A549 (cell line): Measurements from ENCODE around the gene ATP6V0C. TPM values are rescaled to one million over a fixed set of nuclear protein-coding genes. Genes with fewer than 3 reads are reported as not detected.

Experiments
- ATAC-seq, 2 experiments: fragments of 200-7000 bp in 1 of 2; fragments of >200 bp in 1 of 2; cut with Nextera tagmentation in 1 of 2; cut with Tn5 transposase in 1 of 2; 3 replicates each; pipeline versions ENCODE4 v1.8.0 to v1.9.1; 2018 to 2020; ENCODE audit warnings: mild to moderate bottlenecking in 1 of 2, moderate library complexity in 1 of 2
- CTCF ChIA-PET: fragments of 300-600 bp; sonication (Branson Sonifier 250); formaldehyde crosslinking; extraction: SDS; loops from one replicate; lab custom pipeline; 2021; ENCODE audit warnings: antibody characterized with exemption, inconsistent platforms; lab: Yijun Ruan, JAX
- POLR2A ChIA-PET: fragments of 350-600 bp; formaldehyde crosslinking; extraction: SDS; loops from one replicate; lab custom pipeline; 2021; ENCODE audit warnings: antibody characterized with exemption, inconsistent platforms; lab: Yijun Ruan, JAX
- DNase-seq, 2 experiments: peaks; one replicate each; pipeline versions ENCODE4 v3.0.0 to v3.0.0-alpha.2; 2011 to 2016; ENCODE audit warnings: low read depth in 1 of 2, low spot score in 1 of 2
- FAIRE-seq: peaks from 2 replicates; lab custom pipeline; 2011; peaks lifted over from hg19 to GRCh38; lab: Jason Lieb, UNC
- H3K27ac ChIP-seq, 2 experiments: fragments of >200 bp; sonication (Bioruptor Twin); formaldehyde crosslinking; 3 replicates each; pipeline ENCODE4 v1.5.1; 2016 to 2017
- H3K4me1 ChIP-seq: fragments of >200 bp; sonication (Bioruptor Twin); formaldehyde crosslinking; 3 replicates; pipeline ENCODE4 v1.6.1; 2016
- H3K4me2 ChIP-seq: fragments of >200 bp; sonication (Bioruptor Twin); formaldehyde crosslinking; 3 replicates; pipeline ENCODE4 v1.6.1; 2016
- H3K4me3 ChIP-seq: fragments of >200 bp; sonication (Bioruptor Twin); formaldehyde crosslinking; 3 replicates; pipeline ENCODE4 v1.5.1; 2016
- H3K9me3 ChIP-seq: fragments of >200 bp; sonication (Bioruptor Twin); formaldehyde crosslinking; 3 replicates; pipeline ENCODE4 v1.6.1; 2016
- ATOH8 ChIP-seq: fragments of 250-450 bp; sonication (Bioruptor Pico); IDR thresholded peaks from 2 replicates; pipeline ENCODE4 v1.5.0; 2020; ENCODE audit warnings: low read depth, mild to moderate bottlenecking, moderate library complexity
- CBX8 ChIP-seq: fragments of 200-600 bp; sonication (generic); IDR thresholded peaks from 2 replicates; pipeline ENCODE4 v1.6.1; 2016
- CEBPB ChIP-seq, 2 experiments: fragments of >200 bp in 1 of 2; sonication (Bioruptor Twin) in 1 of 2; formaldehyde crosslinking in 1 of 2; IDR thresholded peaks; 2 replicates each; pipeline ENCODE4 v1.6.1; 2012 to 2016
- CHD4 ChIP-seq: fragments of 200-600 bp; sonication (generic); IDR thresholded peaks from 2 replicates; pipeline ENCODE4 v1.6.1; 2016; ENCODE audit warnings: antibody characterized with exemption, mild to moderate bottlenecking, borderline replicate concordance
- ESRRA ChIP-seq: fragments of 150-350 bp; IDR thresholded peaks from 2 replicates; pipeline ENCODE4 v1.6.1; 2014; ENCODE audit warnings: mild to moderate bottlenecking, low read length, borderline replicate concordance
- FOSB ChIP-seq: fragments of 250-450 bp; sonication (Bioruptor Pico); IDR thresholded peaks from 2 replicates; pipeline ENCODE4 v1.5.0; 2020; ENCODE audit warnings: mild to moderate bottlenecking, moderate library complexity
- HEYL ChIP-seq: fragments of 250-450 bp; sonication (Bioruptor Pico); IDR thresholded peaks from 2 replicates; pipeline ENCODE4 v1.8.0; 2021; ENCODE audit warnings: mild to moderate bottlenecking, moderate library complexity
- KDM1A ChIP-seq: fragments of 200-600 bp; sonication (generic); IDR thresholded peaks from 2 replicates; pipeline ENCODE4 v1.6.1; 2016; ENCODE audit warnings: low read depth, mild to moderate bottlenecking
- MAFK ChIP-seq: fragments of 450-650 bp; IDR thresholded peaks from 2 replicates; pipeline ENCODE4 v1.6.1; 2014; ENCODE audit not compliant: partially characterized antibody
- MAX ChIP-seq: IDR thresholded peaks from 2 replicates; pipeline ENCODE4 v1.6.1; 2012
- MAZ ChIP-seq: fragments of 150-350 bp; IDR thresholded peaks from 2 replicates; pipeline ENCODE4 v1.6.1; 2014; ENCODE audit warnings: antibody characterized with exemption, low read depth, low read length, borderline replicate concordance
- NR3C1 ChIP-seq: fragments of >200 bp; sonication (Bioruptor Twin); formaldehyde crosslinking; IDR thresholded peaks from 3 replicates; pipeline ENCODE4 v1.6.1; 2017
- PBX3 ChIP-seq: IDR thresholded peaks from 2 replicates; pipeline ENCODE4 v1.6.1; 2012
- PHF8 ChIP-seq: fragments of 200-600 bp; sonication (generic); IDR thresholded peaks from 2 replicates; pipeline ENCODE4 v1.6.1; 2016; ENCODE audit warnings: low read depth, mild to moderate bottlenecking, antibody characterized with exemption, moderate library complexity, borderline replicate concordance
- POLR2A ChIP-seq: IDR thresholded peaks from 2 replicates; pipeline ENCODE4 v1.6.1; 2012; ENCODE audit warnings: mild to moderate bottlenecking, low read length
- SMC3 ChIP-seq: fragments of >200 bp; sonication (Bioruptor Twin); formaldehyde crosslinking; IDR thresholded peaks from 3 replicates; pipeline ENCODE4 v1.6.1; 2018; ENCODE audit warnings: inconsistent platforms
- TP53 ChIP-seq: fragments of 250-450 bp; sonication (Bioruptor Pico); IDR thresholded peaks from 2 replicates; pipeline ENCODE4 v1.5.0; 2021; ENCODE audit warnings: mild to moderate bottlenecking, moderate library complexity
- WGBS: methylation state at CpG from one replicate; pipeline ENCODE4 v1.1.6; 2017; ENCODE audit errors: missing lambda C conversion rate; 5-methylcytosine and 5-hydroxymethylcytosine counted together
- polyA plus RNA-seq, 4 experiments: library from polyadenylated mRNA; depleted of rRNA in 3 of 4; stranded (reverse); fragments of >200 nt; fragmentation: RNase III in 1 of 4; extraction: RNeasy Plus Mini Kit Qiagen cat#74134 plus additional on column Dnase treatment in 1 of 4; gene quantifications; 2 replicates in 3 of 4; 3 replicates in 1 of 4; pipeline ENCODE4 v1.2.3, GENCODE V29; 2011 to 2017
- TF ChIP-seq, protein P1 (sequence below): fragments of >200 bp; sonication (Bioruptor Twin); formaldehyde crosslinking; IDR thresholded peaks from 2 replicates; pipeline ENCODE4 v1.6.1; 2016
- TF ChIP-seq, protein P2 (sequence below): IDR thresholded peaks from 2 replicates; pipeline ENCODE4 v1.6.1; 2012; ENCODE audit warnings: low read depth, borderline replicate concordance

Gene ATP6V0C
- polyA plus RNA-seq, 2 of the 4 experiments (the other 2 are of a cell fraction) = 9.4 to 153 TPM

- H3K27ac ChIP-seq = peak overlapping the region in 1 of 2 experiments; percentile 85; a peak in 4 of 6 replicates
- WGBS = 94% methylated on average over 29 of the region's 29 CpGs
- no peak for TF ChIP-seq ESRRA
- TF ChIP-seq NR3C1 = no peak
- no peak for TF ChIP-seq CHD4
- TF ChIP-seq KDM1A = no peak
- TF ChIP-seq, protein P1, sequence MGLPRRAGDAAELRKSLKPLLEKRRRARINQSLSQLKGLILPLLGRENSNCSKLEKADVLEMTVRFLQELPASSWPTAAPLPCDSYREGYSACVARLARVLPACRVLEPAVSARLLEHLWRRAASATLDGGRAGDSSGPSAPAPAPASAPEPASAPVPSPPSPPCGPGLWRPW = no peak
- no peak for TF ChIP-seq CBX8
- no peak overlapping the region; the same call in 2 of the 3 replicates for H3K4me3 ChIP-seq
- CTCF ChIA-PET = interaction anchor here (1.1 to 1.9 kb wide), 2 partner anchors 34 kb away, joined by 4 to 6 read pairs; no protein-coding TSS in a partner anchor
- POLR2A ChIA-PET = no interaction called here
- H3K9me3 ChIP-seq = no peaks in the 10 kb centered on the region
- DNase-seq = no peak
- no peak for FAIRE-seq
- peak in 1 of 2 experiments; percentile 0; a peak in 1 of 6 replicates for ATAC-seq
- H3K4me2 ChIP-seq = peak overlapping the region; percentile 100
- H3K4me1 ChIP-seq = peaks cover 29% of the 10 kb centered on the region
These were observed 46.9 kb upstream of the ATP6V0C start for GRCh38 chr16:2466667-2467527.

- ATAC-seq (peak; percentile 67 to 69), FAIRE-seq (no peak), DNase-seq (peak; percentile 60 to 87)
- TF ChIP-seq HEYL (CRISPR knock-in tag) = no peak
- no peak for TF ChIP-seq FOSB (CRISPR knock-in tag)
- TF ChIP-seq TP53 (CRISPR knock-in tag) = 0 out of 2 replicates have a peak, but pooled peaks have one; percentile 51
- peak; percentile 40 for TF ChIP-seq POLR2A
- TF ChIP-seq, protein P2, sequence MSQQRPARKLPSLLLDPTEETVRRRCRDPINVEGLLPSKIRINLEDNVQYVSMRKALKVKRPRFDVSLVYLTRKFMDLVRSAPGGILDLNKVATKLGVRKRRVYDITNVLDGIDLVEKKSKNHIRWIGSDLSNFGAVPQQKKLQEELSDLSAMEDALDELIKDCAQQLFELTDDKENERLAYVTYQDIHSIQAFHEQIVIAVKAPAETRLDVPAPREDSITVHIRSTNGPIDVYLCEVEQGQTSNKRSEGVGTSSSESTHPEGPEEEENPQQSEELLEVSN = peak; percentile 86; the same call in 1 of the 2 replicates
- TF ChIP-seq CEBPB (IDR thresholded peaks at IDR 0.05) = no peak
- no peak for TF ChIP-seq MAZ
- no peak for TF ChIP-seq ATOH8 (CRISPR knock-in tag)
- POLR2A ChIA-PET = interaction anchor here (0.6 kb wide), 1 partner anchor 19 kb away, joined by 3 read pairs; no protein-coding TSS in a partner anchor
- Histone ChIP-seq H3K4me3 (peak overlapping the region; percentile 53), H3K9me3 (no peaks in the 10 kb centered on the region), H3K4me1 (peaks cover 29% of the 10 kb centered on the region), H3K27ac (peak overlapping the region; percentile 82 to 85), H3K4me2 (peak overlapping the region; percentile 100)
- 14% methylated on average over 11 of the region's 80 CpGs for WGBS
- CTCF ChIA-PET = interaction anchor here (1.1 to 1.7 kb wide), 6 partner anchors 13 to 117 kb away, joined by 3 to 13 read pairs (median 4); no protein-coding TSS in a partner anchor
These were observed 46.1 kb upstream of the ATP6V0C start for GRCh38 chr16:2467528-2468232.

- peaks cover 34% of the 10 kb centered on the region for H3K4me1 ChIP-seq
- peak; percentile 21 to 44; a peak in 5 of 6 replicates for ATAC-seq
- WGBS = 3% methylated on average over 17 of the region's 38 CpGs
- peak overlapping the region; percentile 82 to 85 for H3K27ac ChIP-seq
- peak in 1 of 2 experiments; percentile 23 for DNase-seq
- CTCF ChIA-PET = interaction anchor here (1.1 to 1.7 kb wide), 6 partner anchors 9 to 117 kb away, joined by 3 to 13 read pairs (median 4); partner anchors contain the start of gene TEDC2
- H3K4me2 ChIP-seq = peak overlapping the region; percentile 100
- TF ChIP-seq SMC3 (no peak), PBX3 (peak; percentile 60; the same call in 1 of the 2 replicates), POLR2A (peak; percentile 17; the same call in 1 of the 2 replicates), PHF8 (no peak), MAFK (no peak), MAX (peak; percentile 68; the same call in 1 of the 2 replicates)
- TF ChIP-seq, protein P2 = peak; percentile 85
- POLR2A ChIA-PET = no interaction called here
- H3K4me3 ChIP-seq = peak overlapping the region; percentile 53
- no peaks in the 10 kb centered on the region for H3K9me3 ChIP-seq
- no peak for FAIRE-seq
These were observed 45.5 kb upstream of the ATP6V0C start for GRCh38 chr16:2468233-2468724.
